CD14-positive monocyte (primary cell): ENCODE data around the gene SERPINA9. TPM values are rescaled to one million over a fixed set of nuclear protein-coding genes. Genes with fewer than 3 reads are reported as not detected.

Source experiments
- DNase-seq, 3 donors: peaks; one replicate each; pipeline ENCODE4 v3.0.0-alpha.2; 2011 to 2022
- H2AFZ ChIP-seq: 2 replicates; pipeline ENCODE4 v1.6.0; 2012; ENCODE audit warnings: mild to moderate bottlenecking, low read depth, low read length, inconsistent platforms; ENCODE audit not compliant: insufficient read depth, poor library complexity, severe bottlenecking
- H3K27ac ChIP-seq, 2 donors: 1 replicate in 1 of 2; 2 replicates in 1 of 2; pipeline ENCODE4 v1.5.1; 2012 to 2013; ENCODE audit warnings: low read length in 2 of 2, control low read depth in 1 of 2, inconsistent platforms in 1 of 2, low read depth in 1 of 2, mild to moderate bottlenecking in 1 of 2
- H3K27me3 ChIP-seq, 2 donors: one replicate each; pipeline versions ENCODE4 v1.6.0 to v1.6.1; 2011 to 2013; ENCODE audit warnings: low read length in 2 of 2; ENCODE audit not compliant: control insufficient read depth in 2 of 2, insufficient read depth in 2 of 2
- H3K36me3 ChIP-seq, 2 donors: replicated peaks in 1 of 2; 1 replicate in 1 of 2; 2 replicates in 1 of 2; pipeline versions ENCODE4 v1.5.1 to v1.6.1; 2012 to 2013; ENCODE audit warnings: low read length in 2 of 2, control low read depth in 1 of 2, inconsistent platforms in 1 of 2, mild to moderate bottlenecking in 1 of 2; ENCODE audit not compliant: insufficient read depth in 2 of 2, control insufficient read depth in 1 of 2
- H3K4me1 ChIP-seq, 2 donors: 1 replicate in 1 of 2; 2 replicates in 1 of 2; pipeline versions ENCODE4 v1.5.1 to v1.6.1; 2012 to 2013; ENCODE audit warnings: low read length in 2 of 2, control low read depth in 1 of 2, inconsistent platforms in 1 of 2, mild to moderate bottlenecking in 1 of 2, moderate library complexity in 1 of 2; ENCODE audit not compliant: insufficient read depth in 2 of 2, control insufficient read depth in 1 of 2
- H3K4me2 ChIP-seq: replicated peaks from 2 replicates; pipeline ENCODE3; 2012; ENCODE audit warnings: low read length, moderate library complexity, mild to moderate bottlenecking; ENCODE audit not compliant: poor library complexity, severe bottlenecking; ENCODE audit errors: extremely low read depth
- H3K4me3 ChIP-seq, 3 experiments: fragments of 200-600 bp in 1 of 3; sonication (generic) in 1 of 3; replicated peaks in 1 of 3; 1 replicate in 2 of 3; 2 replicates in 1 of 3; pipeline ENCODE4 v1.5.1; 2011 to 2013; ENCODE audit warnings: low read length in 3 of 3, mild to moderate bottlenecking in 3 of 3, control low read depth in 2 of 3, low read depth in 2 of 3, inconsistent platforms in 1 of 3, moderate library complexity in 1 of 3
- H3K79me2 ChIP-seq: 2 replicates; pipeline ENCODE4 v1.6.0; 2012; ENCODE audit warnings: mild to moderate bottlenecking, control low read depth, inconsistent platforms, low read length, moderate library complexity; ENCODE audit not compliant: insufficient read depth
- H3K9ac ChIP-seq: 2 replicates; pipeline ENCODE4 v1.6.0; 2017; ENCODE audit warnings: low read length, mild to moderate bottlenecking; ENCODE audit not compliant: insufficient read depth, poor library complexity, severe bottlenecking
- H3K9me3 ChIP-seq, 2 donors: replicated peaks in 1 of 2; 1 replicate in 1 of 2; 2 replicates in 1 of 2; pipeline versions ENCODE4 v1.5.1 to v1.6.1; 2012 to 2013; ENCODE audit warnings: low read length in 2 of 2, control low read depth in 1 of 2; ENCODE audit not compliant: control insufficient read depth in 1 of 2, insufficient read depth in 1 of 2
- H4K20me1 ChIP-seq: 2 replicates; pipeline ENCODE4 v1.6.0; 2012; ENCODE audit warnings: mild to moderate bottlenecking, low read length, control low read depth, moderate library complexity; ENCODE audit not compliant: insufficient read depth
- H3K27ac Mint-ChIP-seq, 7 donors: one replicate each; pipeline ENCODE4 v1.8.0; 2020; ENCODE audit warnings: mild to moderate bottlenecking in 7 of 7, mixed read lengths in 7 of 7, moderate library complexity in 6 of 7, inconsistent platforms in 2 of 7
- H3K27me3 Mint-ChIP-seq, 3 donors: one replicate each; pipeline ENCODE4 v1.8.0; 2021 to 2022; ENCODE audit warnings: low read depth in 3 of 3, mild to moderate bottlenecking in 3 of 3, mixed read lengths in 3 of 3, moderate library complexity in 3 of 3, inconsistent platforms in 1 of 3
- H3K36me3 Mint-ChIP-seq, 2 donors: one replicate each; pipeline ENCODE4 v1.8.0; 2020; ENCODE audit warnings: mixed read lengths in 2 of 2, inconsistent platforms in 1 of 2, mild to moderate bottlenecking in 1 of 2
- H3K4me1 Mint-ChIP-seq: one replicate; pipeline ENCODE4 v1.8.0; 2020; ENCODE audit warnings: mild to moderate bottlenecking, mixed read lengths
- H3K4me3 Mint-ChIP-seq, 2 donors: one replicate each; pipeline ENCODE4 v1.8.0; 2020; ENCODE audit warnings: mild to moderate bottlenecking in 2 of 2, mixed read lengths in 2 of 2, moderate library complexity in 1 of 2
- H3K9me3 Mint-ChIP-seq, 7 donors: one replicate each; pipeline ENCODE4 v1.8.0; 2020 to 2022; ENCODE audit warnings: mixed read lengths in 7 of 7, mild to moderate bottlenecking in 6 of 7, moderate library complexity in 6 of 7, inconsistent platforms in 2 of 7
- CTCF ChIP-seq: fragments of 200-600 bp; IDR thresholded peaks from one replicate; pipeline ENCODE4 v1.8.0; 2022; ENCODE audit warnings: antibody characterized with exemption, mild to moderate bottlenecking
- WGBS: methylation state at CpG from one replicate; pipeline ENCODE4 v1.1.5; 2013; ENCODE audit warnings: missing lambda C conversion rate; ENCODE audit not compliant: insufficient coverage; 5-methylcytosine and 5-hydroxymethylcytosine counted together
- intact Hi-C, 2 donors: fragments of 100-400 bp; cut with micrococcal nuclease; formaldehyde crosslinking; loops; one replicate each; pipeline versions ENCODE4 v1.15.0 to v1.15.1; 2023
- polyA plus RNA-seq, 3 donors: library from polyadenylated mRNA; depleted of rRNA in 1 of 3; unstranded in 2 of 3; stranded (reverse) in 1 of 3; fragments of 300-500 nt in 2 of 3; fragments of >200 nt in 1 of 3; fragmentation: Illumina TruSeq in 2 of 3; gene quantifications; 1 replicate in 2 of 3; 2 replicates in 1 of 3; pipeline ENCODE4 v1.2.3, GENCODE V29; 2012 to 2021

Gene SERPINA9
- polyA plus RNA-seq, 3 donors: not detected

GRCh38 chr14:94521375-94522114 is 45.5 kb upstream of the SERPINA9 start:
- Mint-ChIP-seq H3K27me3 (peaks cover 2 to 10% (median 7%) of the 10 kb centered on the region in 3 donors), H3K36me3 (no peaks in the 10 kb centered on the region), H3K4me3 (no peak overlapping the region), H3K27ac (no peak overlapping the region), H3K9me3 (peaks cover 4 to 16% (median 10%) of the 10 kb centered on the region in 7 donors), H3K4me1 (peaks cover 2% of the 10 kb centered on the region)
- 64% methylated on average over 5 of the region's 5 CpGs for WGBS
- no peak overlapping the region for H3K9ac ChIP-seq
- H3K79me2 ChIP-seq: no peaks in the 10 kb centered on the region
- no peaks in the 10 kb centered on the region for H3K36me3 ChIP-seq
- intact Hi-C loops: no loop called here
- DNase-seq: no peak
- H3K4me2 ChIP-seq: no peak overlapping the region
- TF ChIP-seq CTCF: no peak
- H3K27me3 ChIP-seq: no peaks in the 10 kb centered on the region
- no peak overlapping the region for H3K4me3 ChIP-seq
- H4K20me1 ChIP-seq: no peaks in the 10 kb centered on the region
- no peaks in the 10 kb centered on the region for H3K9me3 ChIP-seq
- H3K27ac ChIP-seq: no peak overlapping the region
- no peaks in the 10 kb centered on the region for H3K4me1 ChIP-seq
- no peak overlapping the region for H2AFZ ChIP-seq

GRCh38 chr14:94517641-94518257 is 41.8 kb upstream of the SERPINA9 start:
- Mint-ChIP-seq H3K27me3 (peaks cover 2 to 6% (median 2%) of the 10 kb centered on the region in 3 donors), H3K4me3 (no peak overlapping the region), H3K27ac (no peak overlapping the region), H3K4me1 (no peaks in the 10 kb centered on the region), H3K9me3 (peaks cover 0 to 7% (median 5%) of the 10 kb centered on the region in 7 donors), H3K36me3 (no peaks in the 10 kb centered on the region)
- Histone ChIP-seq H2AFZ (no peak overlapping the region), H3K4me2 (no peak overlapping the region), H3K27me3 (no peaks in the 10 kb centered on the region), H3K9me3 (no peaks in the 10 kb centered on the region), H3K36me3 (no peaks in the 10 kb centered on the region), H3K79me2 (no peaks in the 10 kb centered on the region), H3K4me3 (no peak overlapping the region), H3K9ac (no peak overlapping the region), H3K27ac (no peak overlapping the region), H4K20me1 (no peaks in the 10 kb centered on the region), H3K4me1 (no peaks in the 10 kb centered on the region)
- intact Hi-C loops: no loop called here
- no peak for DNase-seq
- no peak for TF ChIP-seq CTCF
- WGBS: 44% methylated on average over 4 of the region's 7 CpGs
